Esophagus squamous epithelium (tissue), 5 donors: Measurements from ENCODE around the gene IL10RA. TPM values are rescaled to one million over a fixed set of nuclear protein-coding genes. Genes with fewer than 3 reads are reported as not detected.

Experiments used
- DNase-seq: peaks from one replicate; lab custom pipeline; 2025; lab: John Stamatoyannopoulos, UW
- H3K27ac ChIP-seq, 4 donors: fragments of 200-600 bp; sonication (generic); one replicate each; pipeline ENCODE4 v1.5.1; 2016 to 2019; ENCODE audit warnings: mild to moderate bottlenecking in 1 of 4
- H3K27me3 ChIP-seq, 4 donors: fragments of 200-600 bp; sonication (generic); 1 replicate in 3 of 4; 2 replicates in 1 of 4; pipeline versions ENCODE4 v1.5.1 to v1.6.0; 2017 to 2021; ENCODE audit warnings: antibody characterized with exemption in 1 of 4
- H3K36me3 ChIP-seq, 3 donors: fragments of 200-600 bp; sonication (generic); one replicate each; pipeline ENCODE4 v1.5.1; 2016 to 2019
- H3K4me1 ChIP-seq, 3 donors: fragments of 200-600 bp; sonication (generic); one replicate each; pipeline ENCODE4 v1.5.1; 2017 to 2019
- H3K4me3 ChIP-seq, 4 donors: fragments of 200-600 bp; sonication (generic); 1 replicate in 3 of 4; 2 replicates in 1 of 4; pipeline ENCODE4 v1.5.1; 2016 to 2019; ENCODE audit warnings: mild to moderate bottlenecking in 2 of 4, moderate library complexity in 1 of 4
- H3K9me3 ChIP-seq, 3 donors: fragments of 200-600 bp; sonication (generic); one replicate each; pipeline ENCODE4 v1.5.1; 2016 to 2019
- CTCF ChIP-seq, 6 experiments: fragments of 450-650 bp in 4 of 6; fragments of 200-600 bp in 2 of 6; sonication (generic) in 2 of 6; IDR thresholded peaks; one replicate each; pipeline ENCODE4 v1.5.1; 2016 to 2019; ENCODE audit warnings: antibody characterized with exemption in 6 of 6, mild to moderate bottlenecking in 4 of 6, moderate library complexity in 4 of 6
- POLR2A ChIP-seq, 4 donors: fragments of 450-650 bp; IDR thresholded peaks; one replicate each; pipeline ENCODE4 v1.6.1; 2017; ENCODE audit warnings: antibody characterized with exemption in 4 of 4, mild to moderate bottlenecking in 4 of 4, moderate library complexity in 3 of 4
- WGBS, 2 donors: methylation state at CpG; one replicate each; pipeline ENCODE4 v1.1.5; 2018; 5-methylcytosine and 5-hydroxymethylcytosine counted together
- intact Hi-C: fragments of 100-400 bp; cut with DNase I; formaldehyde crosslinking; loops from one replicate; pipeline ENCODE4 v1.15.0; 2022
- total RNA-seq, 4 donors: library from RNA; depleted of rRNA; stranded (reverse); fragments of >200 nt; gene quantifications; one replicate each; pipeline ENCODE4 v1.1.0, GENCODE V29; 2016
- donor health status: DM: yes; HTN: yes; CAD: no.

The IL10RA gene
- total RNA-seq, 4 donors from 2014 or later: 2.2 to 21.2 (median 11.3) TPM

- H3K4me3 ChIP-seq: no peak overlapping the region
- TF ChIP-seq CTCF (IDR thresholded peaks at IDR 0.05) (no peak), POLR2A (IDR thresholded peaks at IDR 0.05) (no peak)
- no peaks in the 10 kb centered on the region for H3K9me3 ChIP-seq
- no peaks in the 10 kb centered on the region for H3K36me3 ChIP-seq
- intact Hi-C loops: no loop called here
- H3K27ac ChIP-seq: no peak overlapping the region
- H3K4me1 ChIP-seq: peaks cover 0 to 19% (median 12%) of the 10 kb centered on the region in 3 donors
- 24 to 44% methylated on average over 5 of the region's 5 CpGs for WGBS, 2 donors
- H3K27me3 ChIP-seq: peaks cover 0 to 68% (median 0%) of the 10 kb centered on the region in 4 donors
- DNase-seq: no peak
These were observed 60.1 kb downstream of the IL10RA start for GRCh38 chr11:118046051-118046963.

GRCh38 chr11:118046964-118047700 lies 60.9 kb downstream of the IL10RA start:
- no peaks in the 10 kb centered on the region for H3K36me3 ChIP-seq
- H3K4me3 ChIP-seq: no peak overlapping the region
- intact Hi-C loops: no loop called here
- no peak for DNase-seq
- H3K9me3 ChIP-seq: no peaks in the 10 kb centered on the region
- 78 to 82% methylated on average over 8 of the region's 8 CpGs for WGBS, 2 donors
- no peak for TF ChIP-seq CTCF (IDR thresholded peaks at IDR 0.05)
- no peak for TF ChIP-seq POLR2A (IDR thresholded peaks at IDR 0.05)
- H3K27me3 ChIP-seq: peaks cover 0 to 64% (median 0%) of the 10 kb centered on the region in 4 donors
- no peak overlapping the region for H3K27ac ChIP-seq
- H3K4me1 ChIP-seq: peaks cover 0 to 22% (median 12%) of the 10 kb centered on the region in 3 donors

GRCh38 chr11:118047749-118048148 lies 61.6 kb downstream of the IL10RA start:
- intact Hi-C loops: no loop called here
- 70 to 87% methylated on average over 3 to 4 of the region's 4 CpGs for WGBS, 2 donors
- no peak for DNase-seq
- no peak for TF ChIP-seq POLR2A (IDR thresholded peaks at IDR 0.05)
- no peak for TF ChIP-seq CTCF (IDR thresholded peaks at IDR 0.05)
- Histone ChIP-seq H3K27me3 (peaks cover 0 to 60% (median 0%) of the 10 kb centered on the region in 4 donors), H3K27ac (no peak overlapping the region), H3K9me3 (no peaks in the 10 kb centered on the region), H3K36me3 (no peaks in the 10 kb centered on the region), H3K4me3 (no peak overlapping the region), H3K4me1 (peaks cover 0 to 29% (median 12%) of the 10 kb centered on the region in 3 donors)

- no peak overlapping the region for H3K4me3 ChIP-seq
- DNase-seq: no peak
- no peaks in the 10 kb centered on the region for H3K36me3 ChIP-seq
- WGBS, 2 donors: 66% methylated on average over 10 to 11 of the region's 11 CpGs
- no peaks in the 10 kb centered on the region for H3K9me3 ChIP-seq
- TF ChIP-seq CTCF (IDR thresholded peaks at IDR 0.05): no peak
- no peak for TF ChIP-seq POLR2A (IDR thresholded peaks at IDR 0.05)
- peaks cover 0 to 53% (median 0%) of the 10 kb centered on the region in 4 donors for H3K27me3 ChIP-seq
- peaks cover 0 to 38% (median 12%) of the 10 kb centered on the region in 3 donors for H3K4me1 ChIP-seq
- H3K27ac ChIP-seq: no peak overlapping the region
- intact Hi-C loops: no loop called here
These were observed 62.5 kb downstream of the IL10RA start for GRCh38 chr11:118048472-118049370.
